ENCODE results near the gene RANGAP1.

The RANGAP1 gene

GRCh38 chr22:41286639-41287091 is 678 bp upstream of the RANGAP1 start:
- peak overlapping the region; percentile 83 for H3K4me3 ChIP-seq (ENCODE audit: low read length, poor library complexity, severe bottlenecking)
- peak overlapping the region; percentile 74 for H3K4me2 ChIP-seq (ENCODE audit: low read depth, low read length, poor library complexity, severe bottlenecking)
- TF ChIP-seq CTCF (conservative IDR thresholded peaks at IDR 0.05; ENCODE audit: low read length) (no peak), EZH2phosphoT487 (IDR thresholded peaks at IDR 0.05; ENCODE audit: borderline replicate concordance) (no peak)
- H2AFZ ChIP-seq (ENCODE audit: low read length) = peak overlapping the region; percentile 89
- H3F3A ChIP-seq (ENCODE audit: low read depth) = no peaks in the 10 kb centered on the region
- peaks cover 29% of the 10 kb centered on the region for H3K4me1 ChIP-seq (ENCODE audit: insufficient read depth, low read length, poor library complexity, severe bottlenecking)
- H3K79me2 ChIP-seq (ENCODE audit: insufficient read depth, low read length) = peaks cover 41% of the 10 kb centered on the region
- peak overlapping the region; percentile 71 for H3K9ac ChIP-seq (ENCODE audit: low read depth, low read length, poor library complexity, severe bottlenecking)
- H3K9me2 ChIP-seq (replicated peaks; ENCODE audit: low read depth, low read length) = no peaks in the 10 kb centered on the region
- no peaks in the 10 kb centered on the region for H3K9me3 ChIP-seq (ENCODE audit: insufficient read depth, low read depth, low read length)
- H3K27me3 ChIP-seq (ENCODE audit: insufficient read depth, low read length, poor library complexity, severe bottlenecking) = no peaks in the 10 kb centered on the region
- peaks cover 12% of the 10 kb centered on the region for H4K20me1 ChIP-seq (ENCODE audit: insufficient read depth, low read length, poor library complexity, severe bottlenecking)
- H3K36me3 ChIP-seq (ENCODE audit: insufficient read depth, low read length) = no peaks in the 10 kb centered on the region

- peak overlapping the region; percentile 70 for H2AFZ ChIP-seq (ENCODE audit: low read length)
- peak overlapping the region; percentile 80 for H3K9ac ChIP-seq (ENCODE audit: low read depth, low read length, poor library complexity, severe bottlenecking)
- peak overlapping the region; percentile 88 for H3K4me3 ChIP-seq (ENCODE audit: low read length, poor library complexity, severe bottlenecking)
- no peaks in the 10 kb centered on the region for H3K9me2 ChIP-seq (replicated peaks; ENCODE audit: low read depth, low read length)
- H3K9me3 ChIP-seq (ENCODE audit: insufficient read depth, low read depth, low read length) = no peaks in the 10 kb centered on the region
- peaks cover 37% of the 10 kb centered on the region for H3K4me1 ChIP-seq (ENCODE audit: insufficient read depth, low read length, poor library complexity, severe bottlenecking)
- no peaks in the 10 kb centered on the region for H3K27me3 ChIP-seq (ENCODE audit: insufficient read depth, low read length, poor library complexity, severe bottlenecking)
- peaks cover 12% of the 10 kb centered on the region for H4K20me1 ChIP-seq (ENCODE audit: insufficient read depth, low read length, poor library complexity, severe bottlenecking)
- peak overlapping the region; percentile 89 for H3K4me2 ChIP-seq (ENCODE audit: low read depth, low read length, poor library complexity, severe bottlenecking)
- peaks cover 53% of the 10 kb centered on the region for H3K79me2 ChIP-seq (ENCODE audit: insufficient read depth, low read length)
- TF ChIP-seq CTCF (conservative IDR thresholded peaks at IDR 0.05; ENCODE audit: low read length) (no peak), EZH2phosphoT487 (IDR thresholded peaks at IDR 0.05; ENCODE audit: borderline replicate concordance) (no peak)
- peaks cover 1% of the 10 kb centered on the region; the same call in 1 of the 2 replicates for H3K36me3 ChIP-seq (ENCODE audit: insufficient read depth, low read length)
- H3F3A ChIP-seq (ENCODE audit: low read depth) = no peaks in the 10 kb centered on the region
Measured at GRCh38 chr22:41285441-41285819, 557 bp downstream of the RANGAP1 start.

GRCh38 chr22:41284465-41284864 is 1.5 kb downstream of the RANGAP1 start:
- H3K9ac ChIP-seq (ENCODE audit: low read depth, low read length, poor library complexity, severe bottlenecking) = peak overlapping the region; percentile 80
- no peak for TF ChIP-seq EZH2phosphoT487 (IDR thresholded peaks at IDR 0.05; ENCODE audit: borderline replicate concordance)
- no peak for TF ChIP-seq CTCF (conservative IDR thresholded peaks at IDR 0.05; ENCODE audit: low read length)
- peak overlapping the region; percentile 89 for H3K4me2 ChIP-seq (ENCODE audit: low read depth, low read length, poor library complexity, severe bottlenecking)
- no peaks in the 10 kb centered on the region for H3K9me3 ChIP-seq (ENCODE audit: insufficient read depth, low read depth, low read length)
- peaks cover 37% of the 10 kb centered on the region for H3K4me1 ChIP-seq (ENCODE audit: insufficient read depth, low read length, poor library complexity, severe bottlenecking)
- no peaks in the 10 kb centered on the region for H3F3A ChIP-seq (ENCODE audit: low read depth)
- H3K79me2 ChIP-seq (ENCODE audit: insufficient read depth, low read length) = peaks cover 53% of the 10 kb centered on the region
- H3K27me3 ChIP-seq (ENCODE audit: insufficient read depth, low read length, poor library complexity, severe bottlenecking) = no peaks in the 10 kb centered on the region
- H4K20me1 ChIP-seq (ENCODE audit: insufficient read depth, low read length, poor library complexity, severe bottlenecking) = peaks cover 12% of the 10 kb centered on the region
- H3K4me3 ChIP-seq (ENCODE audit: low read length, poor library complexity, severe bottlenecking) = peak overlapping the region; percentile 88
- H3K36me3 ChIP-seq (ENCODE audit: insufficient read depth, low read length) = peaks cover 8% of the 10 kb centered on the region; the same call in 1 of the 2 replicates
- H2AFZ ChIP-seq (ENCODE audit: low read length) = no peak overlapping the region
- H3K9me2 ChIP-seq (replicated peaks; ENCODE audit: low read depth, low read length) = no peaks in the 10 kb centered on the region
